Smooth muscle cell (in vitro differentiated cells): Measurements from ENCODE around the gene GNB1. TPM values are rescaled to one million over a fixed set of nuclear protein-coding genes. Genes with fewer than 3 reads are reported as not detected.

Experiments
- DNase-seq: peaks from one replicate; lab custom pipeline; 2025; ENCODE audit not compliant: unreplicated experiment; lab: John Stamatoyannopoulos, UW
- H2AFZ ChIP-seq: fragments of 200-600 bp; sonication (generic); 2 replicates; pipeline ENCODE4 v1.6.0; 2016; ENCODE audit warnings: antibody characterized with exemption, low read depth, mild to moderate bottlenecking
- H3F3A ChIP-seq: fragments of 200-600 bp; sonication (generic); 2 replicates; pipeline ENCODE4 v1.6.0; 2017; ENCODE audit warnings: antibody characterized with exemption, low read depth
- H3K27ac ChIP-seq: fragments of 200-600 bp; sonication (generic); 2 replicates; pipeline ENCODE4 v1.5.1; 2016; ENCODE audit warnings: low read depth, mild to moderate bottlenecking
- H3K27me3 ChIP-seq: fragments of 200-600 bp; sonication (generic); 2 replicates; pipeline ENCODE4 v1.6.1; 2016; ENCODE audit warnings: low read depth, mild to moderate bottlenecking
- H3K36me3 ChIP-seq: fragments of 200-600 bp; sonication (generic); 2 replicates; pipeline ENCODE4 v1.5.1; 2016; ENCODE audit warnings: low read depth
- H3K4me1 ChIP-seq: fragments of 200-600 bp; sonication (generic); 2 replicates; pipeline ENCODE4 v1.5.1; 2016; ENCODE audit warnings: low read depth
- H3K4me2 ChIP-seq: fragments of 200-600 bp; sonication (generic); 2 replicates; pipeline ENCODE4 v1.6.0; 2016; ENCODE audit warnings: mild to moderate bottlenecking
- H3K4me3 ChIP-seq: fragments of 200-600 bp; sonication (generic); 2 replicates; pipeline ENCODE4 v1.5.1; 2016; ENCODE audit warnings: mild to moderate bottlenecking
- H3K79me2 ChIP-seq: fragments of 200-600 bp; sonication (generic); 2 replicates; pipeline ENCODE4 v1.6.0; 2016; ENCODE audit warnings: low read depth, mild to moderate bottlenecking
- H3K9ac ChIP-seq: fragments of 200-600 bp; sonication (generic); 2 replicates; pipeline ENCODE4 v1.6.0; 2016; ENCODE audit warnings: low read depth
- H3K9me3 ChIP-seq: fragments of 200-600 bp; sonication (generic); replicated peaks from 2 replicates; pipeline ENCODE4 v1.5.1; 2016; ENCODE audit warnings: low read depth
- H4K20me1 ChIP-seq: fragments of 200-600 bp; sonication (generic); 2 replicates; pipeline ENCODE4 v1.6.0; 2016; ENCODE audit warnings: low read depth
- WGBS: methylation state at CpG from one replicate; pipeline ENCODE4 v1.1.7; 2016; ENCODE audit warnings: low lambda C conversion rate; 5-methylcytosine and 5-hydroxymethylcytosine counted together
- polyA plus RNA-seq: library from polyadenylated mRNA; unstranded; fragments of >200 nt; fragmentation: Nextera tagmentation; extraction: Ambion mirVana; gene quantifications from 2 replicates; pipeline ENCODE4 v1.2.1, GENCODE V29; 2016
- total RNA-seq: library from RNA; depleted of rRNA; stranded (reverse); fragments of >200 nt; gene quantifications from 2 replicates; pipeline ENCODE4 v1.2.3, GENCODE V29; 2014
- TF ChIP-seq, protein P1 (sequence below): fragments of 200-600 bp; sonication (generic); IDR thresholded peaks from 2 replicates; pipeline ENCODE4 v1.5.1; 2017; ENCODE audit warnings: borderline replicate concordance, mild to moderate bottlenecking, antibody characterized with exemption; ENCODE audit not compliant: insufficient read depth, poor library complexity, severe bottlenecking

The GNB1 gene
- total and polyA plus RNA-seq, 2 experiments from 2014 or later, result 208 to 293 TPM

DNA sequence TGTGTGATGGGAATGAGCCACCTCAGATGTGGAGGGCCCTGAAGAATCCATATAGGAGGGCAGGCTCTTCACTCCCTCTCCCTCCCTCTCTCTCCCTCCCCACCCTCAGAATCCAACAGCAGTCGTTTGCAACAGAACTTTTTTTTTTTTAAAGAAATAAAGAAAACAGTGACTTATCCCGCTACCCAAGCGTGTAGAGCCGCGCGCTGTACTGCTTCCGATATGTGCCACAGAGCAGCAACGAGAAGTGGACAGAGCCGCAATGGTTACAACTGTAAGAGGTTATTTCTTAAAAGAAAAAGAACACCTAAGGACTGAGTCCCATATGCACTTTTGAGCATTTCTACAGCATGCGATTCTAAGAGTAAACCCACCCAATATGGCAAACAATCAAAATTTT is 105.2 kb downstream of the GNB1 start:
- Histone ChIP-seq H3K27me3 (no peaks in the 10 kb centered on the region), H3K9ac (no peak overlapping the region), H3K79me2 (peaks cover 4% of the 10 kb centered on the region), H2AFZ (no peak overlapping the region), H3K4me2 (no peak overlapping the region), H3F3A (peaks cover 33% of the 10 kb centered on the region), H3K36me3 (peaks cover 16% of the 10 kb centered on the region), H3K4me1 (peaks cover 10% of the 10 kb centered on the region), H4K20me1 (peaks cover 89% of the 10 kb centered on the region), H3K9me3 (no peaks in the 10 kb centered on the region), H3K4me3 (no peak overlapping the region), H3K27ac (no peak overlapping the region)
- TF ChIP-seq, protein P1, sequence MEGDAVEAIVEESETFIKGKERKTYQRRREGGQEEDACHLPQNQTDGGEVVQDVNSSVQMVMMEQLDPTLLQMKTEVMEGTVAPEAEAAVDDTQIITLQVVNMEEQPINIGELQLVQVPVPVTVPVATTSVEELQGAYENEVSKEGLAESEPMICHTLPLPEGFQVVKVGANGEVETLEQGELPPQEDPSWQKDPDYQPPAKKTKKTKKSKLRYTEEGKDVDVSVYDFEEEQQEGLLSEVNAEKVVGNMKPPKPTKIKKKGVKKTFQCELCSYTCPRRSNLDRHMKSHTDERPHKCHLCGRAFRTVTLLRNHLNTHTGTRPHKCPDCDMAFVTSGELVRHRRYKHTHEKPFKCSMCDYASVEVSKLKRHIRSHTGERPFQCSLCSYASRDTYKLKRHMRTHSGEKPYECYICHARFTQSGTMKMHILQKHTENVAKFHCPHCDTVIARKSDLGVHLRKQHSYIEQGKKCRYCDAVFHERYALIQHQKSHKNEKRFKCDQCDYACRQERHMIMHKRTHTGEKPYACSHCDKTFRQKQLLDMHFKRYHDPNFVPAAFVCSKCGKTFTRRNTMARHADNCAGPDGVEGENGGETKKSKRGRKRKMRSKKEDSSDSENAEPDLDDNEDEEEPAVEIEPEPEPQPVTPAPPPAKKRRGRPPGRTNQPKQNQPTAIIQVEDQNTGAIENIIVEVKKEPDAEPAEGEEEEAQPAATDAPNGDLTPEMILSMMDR, result no peak
- WGBS, result 91% methylated on average over 10 of the region's 10 CpGs
- DNase-seq, result no peak

DNA sequence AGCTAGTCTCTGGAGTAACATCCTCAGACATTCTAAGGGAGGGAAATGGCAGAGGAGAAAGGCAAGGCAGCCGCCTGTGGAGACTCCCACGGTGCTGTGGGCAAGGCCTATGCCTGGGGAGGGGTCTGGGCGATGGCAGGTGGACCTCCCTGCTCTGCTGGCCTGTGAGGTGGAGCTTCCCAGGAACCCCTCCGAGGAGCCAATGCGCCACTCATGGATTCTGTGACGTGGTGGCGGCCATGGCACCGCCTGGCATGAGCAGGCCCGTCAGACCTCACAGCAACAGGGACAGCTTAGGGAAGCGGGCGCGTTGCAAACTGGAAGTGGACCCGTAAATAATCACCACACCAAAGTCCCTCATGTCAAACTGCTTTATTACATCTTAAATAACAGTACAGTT is 106.0 kb downstream of the GNB1 start:
- H3K27ac ChIP-seq, result peak overlapping the region; percentile 15
- no peaks in the 10 kb centered on the region for H3K27me3 ChIP-seq
- no peak for DNase-seq
- peaks cover 16% of the 10 kb centered on the region for H3K36me3 ChIP-seq
- peaks cover 10% of the 10 kb centered on the region for H3K4me1 ChIP-seq
- H2AFZ ChIP-seq, result no peak overlapping the region
- peaks cover 82% of the 10 kb centered on the region for H4K20me1 ChIP-seq
- H3K4me3 ChIP-seq, result no peak overlapping the region
- H3K79me2 ChIP-seq, result peaks cover 4% of the 10 kb centered on the region
- TF ChIP-seq, protein P1, result no peak
- no peak overlapping the region for H3K9ac ChIP-seq
- WGBS, result 96% methylated on average over 13 of the region's 13 CpGs
- H3K9me3 ChIP-seq, result no peaks in the 10 kb centered on the region
- no peak overlapping the region for H3K4me2 ChIP-seq
- H3F3A ChIP-seq, result peaks cover 35% of the 10 kb centered on the region

DNA sequence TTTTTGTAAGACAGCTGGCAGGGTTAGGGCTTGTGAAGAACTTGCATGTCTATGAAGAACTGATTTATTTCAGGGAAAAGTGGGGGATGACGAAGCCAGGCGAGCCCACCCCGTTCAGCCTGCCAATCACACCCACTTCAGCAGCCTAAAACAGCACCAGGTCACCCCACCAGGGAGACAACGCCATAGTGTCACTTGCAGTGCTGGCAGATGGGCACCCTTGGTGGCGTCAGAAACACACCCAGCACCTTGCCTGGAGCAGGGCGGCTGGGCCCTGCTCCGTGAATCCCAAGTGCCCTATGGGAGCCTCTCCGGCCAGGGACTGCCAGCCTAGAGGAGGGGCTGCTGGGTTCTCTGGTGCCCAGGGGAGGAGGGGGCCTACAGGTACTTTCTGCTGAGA is 107.6 kb downstream of the GNB1 start:
- H3K27me3 ChIP-seq, result no peaks in the 10 kb centered on the region
- H3F3A ChIP-seq, result peaks cover 38% of the 10 kb centered on the region
- H3K4me2 ChIP-seq, result no peak overlapping the region
- H2AFZ ChIP-seq, result no peak overlapping the region
- DNase-seq, result no peak
- 87% methylated on average over 8 of the region's 8 CpGs for WGBS
- no peak overlapping the region for H3K4me3 ChIP-seq
- no peaks in the 10 kb centered on the region for H3K9me3 ChIP-seq
- H3K9ac ChIP-seq, result no peak overlapping the region
- H4K20me1 ChIP-seq, result peaks cover 66% of the 10 kb centered on the region
- TF ChIP-seq, protein P1, result no peak
- H3K4me1 ChIP-seq, result peaks cover 10% of the 10 kb centered on the region
- no peaks in the 10 kb centered on the region for H3K79me2 ChIP-seq
- H3K27ac ChIP-seq, result peak overlapping the region; percentile 38
- peaks cover 16% of the 10 kb centered on the region for H3K36me3 ChIP-seq

DNA sequence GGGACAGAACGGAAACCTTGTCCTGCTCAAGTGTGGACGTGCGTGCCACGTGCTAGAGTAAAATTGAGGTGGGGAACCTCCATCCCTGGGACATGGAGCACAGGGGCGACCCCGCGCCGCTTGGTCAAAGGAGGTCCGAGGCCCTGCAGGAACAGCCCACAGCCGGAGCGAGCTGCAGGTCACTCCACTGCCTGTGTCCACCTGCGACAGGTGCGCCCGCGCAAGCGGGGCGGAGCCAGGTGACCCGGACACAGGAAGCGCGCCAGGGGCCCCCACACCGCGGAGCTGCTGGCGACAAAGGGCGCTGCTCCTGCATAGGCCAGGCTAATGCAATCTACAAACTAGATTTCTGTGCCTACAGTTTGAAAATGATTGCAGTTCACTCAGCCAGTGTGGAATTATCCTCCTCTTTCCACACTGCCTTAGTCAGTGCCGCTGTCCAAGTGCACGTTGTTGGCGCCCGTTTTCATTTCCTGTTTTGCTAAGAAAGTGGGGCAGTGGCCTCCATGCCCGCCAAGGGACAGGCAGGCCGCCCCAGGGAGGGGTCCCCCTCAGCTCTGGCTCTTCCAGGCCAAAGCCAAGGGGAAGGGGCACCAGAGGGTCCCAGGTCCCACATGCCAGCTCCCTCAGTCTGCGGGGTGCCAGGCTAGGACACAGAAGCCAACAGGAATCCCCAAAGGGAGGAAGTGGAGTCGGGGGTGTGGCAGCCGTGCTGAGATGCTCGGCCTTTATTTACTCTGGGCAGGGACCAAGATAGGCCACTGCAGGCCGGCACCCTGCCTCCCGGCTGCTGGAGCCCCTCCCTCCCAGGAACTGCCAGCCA is 108.3 kb downstream of the GNB1 start:
- no peak overlapping the region for H3K9ac ChIP-seq

More for the DNA sequence above, 108.3 kb downstream of the GNB1 start:
- peaks cover 16% of the 10 kb centered on the region for H3K36me3 ChIP-seq
- no peak overlapping the region for H2AFZ ChIP-seq
- H3K27ac ChIP-seq, result peak overlapping the region; percentile 38
- H3K79me2 ChIP-seq, result peaks cover 4% of the 10 kb centered on the region
- WGBS, result 15% methylated on average over 36 of the region's 36 CpGs
- peaks cover 13% of the 10 kb centered on the region for H3K4me1 ChIP-seq
- peaks cover 37% of the 10 kb centered on the region for H3F3A ChIP-seq
- TF ChIP-seq, protein P1, result no peak
- peaks cover 60% of the 10 kb centered on the region for H4K20me1 ChIP-seq
- no peaks in the 10 kb centered on the region for H3K27me3 ChIP-seq
- peak overlapping the region; percentile 80 for H3K4me2 ChIP-seq
- peak overlapping the region; percentile 32 for H3K4me3 ChIP-seq
- no peaks in the 10 kb centered on the region for H3K9me3 ChIP-seq
- no peak for DNase-seq
